Subcutaneous abdominal adipose tissue (tissue), 5 donors: ENCODE data around the gene SMTNL2.
A peak's percentile ranks its signal among the peaks of the same experiment; 100 is the strongest.

Experiments
- H3K27ac ChIP-seq: one replicate; pipeline ENCODE4 v1.7.0; 2013; ENCODE audit warnings: low read depth, mild to moderate bottlenecking, inconsistent platforms, low read length, moderate library complexity
- H3K27me3 ChIP-seq, 5 donors: one replicate each; pipeline ENCODE4 v1.7.0; 2013; ENCODE audit warnings: low read length in 5 of 5, inconsistent platforms in 1 of 5; ENCODE audit not compliant: control insufficient read depth in 5 of 5, insufficient read depth in 4 of 5
- H3K36me3 ChIP-seq, 5 donors: one replicate each; pipeline ENCODE4 v1.7.0; 2013; ENCODE audit warnings: low read length in 5 of 5; ENCODE audit not compliant: control insufficient read depth in 5 of 5, insufficient read depth in 5 of 5
- H3K4me1 ChIP-seq, 5 donors: one replicate each; pipeline ENCODE4 v1.7.0; 2013; ENCODE audit warnings: low read length in 5 of 5, mild to moderate bottlenecking in 3 of 5, moderate library complexity in 1 of 5; ENCODE audit not compliant: control insufficient read depth in 5 of 5, insufficient read depth in 5 of 5
- H3K4me3 ChIP-seq, 5 donors: one replicate each; pipeline ENCODE4 v1.7.0; 2013; ENCODE audit warnings: low read length in 5 of 5, low read depth in 1 of 5
- H3K9ac ChIP-seq, 5 donors: one replicate each; pipeline ENCODE4 v1.7.0; 2013; ENCODE audit warnings: low read length in 5 of 5, mild to moderate bottlenecking in 4 of 5, moderate library complexity in 3 of 5
- H3K9me3 ChIP-seq, 5 donors: one replicate each; pipeline ENCODE4 v1.7.0; 2013; ENCODE audit warnings: low read length in 5 of 5; ENCODE audit not compliant: control insufficient read depth in 5 of 5
- donor health status: healthy.
- donor health status: healthy.
- donor health status: healthy.
- donor health status: healthy.
- donor health status: healthy.

The SMTNL2 gene

GRCh38 chr17:4560421-4560820 is 23.9 kb upstream of the SMTNL2 start, which contains the start of gene GGT6:
GGT6 (minus strand) TSS chr17:4560577; CDS start chr17:4560521, 56 bp downstream.
- Histone ChIP-seq H3K27me3 (no peaks in the 10 kb centered on the region), H3K27ac (no peak within 1 kb of the TSS), H3K36me3 (no peaks in the 10 kb centered on the region), H3K4me3 (no peak within 1 kb of the TSS), H3K9me3 (no peaks in the 10 kb centered on the region), H3K9ac (no peak within 1 kb of the TSS), H3K4me1 (peaks cover 0 to 16% (median 9%) of the 10 kb centered on the region in 5 donors)

GRCh38 chr17:4560837-4561256 is 23.5 kb upstream of the SMTNL2 start:
- H3K27me3 ChIP-seq, result no peaks in the 10 kb centered on the region
- no peak overlapping the region for H3K9ac ChIP-seq
- H3K4me3 ChIP-seq, result no peak overlapping the region
- no peak overlapping the region for H3K27ac ChIP-seq
- H3K36me3 ChIP-seq, result no peaks in the 10 kb centered on the region
- H3K4me1 ChIP-seq, result peaks cover 0 to 16% (median 8%) of the 10 kb centered on the region in 5 donors
- H3K9me3 ChIP-seq, result no peaks in the 10 kb centered on the region

GRCh38 chr17:4562015-4562969 is 22.0 kb upstream of the SMTNL2 start:
- peak overlapping the region in 1 of 5 donors; percentile 3 for H3K9ac ChIP-seq
- H3K4me1 ChIP-seq, result peaks cover 0 to 13% (median 4%) of the 10 kb centered on the region in 5 donors
- no peak overlapping the region for H3K4me3 ChIP-seq
- no peak overlapping the region for H3K27ac ChIP-seq
- H3K9me3 ChIP-seq, result no peaks in the 10 kb centered on the region
- no peaks in the 10 kb centered on the region for H3K36me3 ChIP-seq
- no peaks in the 10 kb centered on the region for H3K27me3 ChIP-seq

GRCh38 chr17:4565209-4566141 is 18.9 kb upstream of the SMTNL2 start:
- no peak overlapping the region for H3K27ac ChIP-seq
- no peaks in the 10 kb centered on the region for H3K36me3 ChIP-seq
- peaks cover 0 to 13% (median 4%) of the 10 kb centered on the region in 5 donors for H3K4me1 ChIP-seq
- H3K9me3 ChIP-seq, result no peaks in the 10 kb centered on the region
- H3K27me3 ChIP-seq, result no peaks in the 10 kb centered on the region
- no peak overlapping the region for H3K4me3 ChIP-seq
- no peak overlapping the region for H3K9ac ChIP-seq

- peaks cover 0 to 7% (median 2%) of the 10 kb centered on the region in 5 donors for H3K4me1 ChIP-seq
- no peaks in the 10 kb centered on the region for H3K36me3 ChIP-seq
- no peak overlapping the region for H3K4me3 ChIP-seq
- no peaks in the 10 kb centered on the region for H3K9me3 ChIP-seq
- H3K27ac ChIP-seq, result no peak overlapping the region
- no peaks in the 10 kb centered on the region for H3K27me3 ChIP-seq
- H3K9ac ChIP-seq, result no peak overlapping the region
Observed at GRCh38 chr17:4566785-4567184, 17.5 kb upstream of the SMTNL2 start.

- H3K4me1 ChIP-seq, result peaks cover 0 to 7% (median 2%) of the 10 kb centered on the region in 5 donors
- H3K27ac ChIP-seq, result no peak overlapping the region
- H3K36me3 ChIP-seq, result no peaks in the 10 kb centered on the region
- no peak overlapping the region for H3K9ac ChIP-seq
- no peak overlapping the region for H3K4me3 ChIP-seq
- no peaks in the 10 kb centered on the region for H3K9me3 ChIP-seq
- no peaks in the 10 kb centered on the region for H3K27me3 ChIP-seq
Observed at GRCh38 chr17:4569591-4569990, 14.7 kb upstream of the SMTNL2 start.

- no peaks in the 10 kb centered on the region for H3K4me1 ChIP-seq
- no peak overlapping the region for H3K9ac ChIP-seq
- H3K27ac ChIP-seq, result no peak overlapping the region
- no peaks in the 10 kb centered on the region for H3K9me3 ChIP-seq
- no peaks in the 10 kb centered on the region for H3K36me3 ChIP-seq
- H3K4me3 ChIP-seq, result no peak overlapping the region
- H3K27me3 ChIP-seq, result peaks cover 0 to 3% (median 0%) of the 10 kb centered on the region in 5 donors
Observed at GRCh38 chr17:4572131-4572530, 12.2 kb upstream of the SMTNL2 start.

- Histone ChIP-seq H3K9ac (no peak overlapping the region), H3K27ac (no peak overlapping the region), H3K36me3 (no peaks in the 10 kb centered on the region), H3K4me3 (no peak overlapping the region), H3K9me3 (no peaks in the 10 kb centered on the region), H3K4me1 (no peaks in the 10 kb centered on the region), H3K27me3 (peaks cover 0 to 3% (median 0%) of the 10 kb centered on the region in 5 donors)
Observed at GRCh38 chr17:4573115-4573514, 11.2 kb upstream of the SMTNL2 start.

- H3K27me3 ChIP-seq, result peaks cover 0 to 3% (median 0%) of the 10 kb centered on the region in 5 donors
- H3K4me3 ChIP-seq, result no peak overlapping the region
- H3K36me3 ChIP-seq, result no peaks in the 10 kb centered on the region
- H3K27ac ChIP-seq, result no peak overlapping the region
- no peak overlapping the region for H3K9ac ChIP-seq
- H3K9me3 ChIP-seq, result no peaks in the 10 kb centered on the region
- no peaks in the 10 kb centered on the region for H3K4me1 ChIP-seq
Observed at GRCh38 chr17:4573669-4574068, 10.7 kb upstream of the SMTNL2 start.
